Measurements from ENCODE around the gene C16orf54.
"Not testable (repeated sequence)": the region's sequence is repeated elsewhere in the genome, so short reads cannot be mapped to it uniquely, and the experiment has no call there.

C16orf54 gene

DNA sequence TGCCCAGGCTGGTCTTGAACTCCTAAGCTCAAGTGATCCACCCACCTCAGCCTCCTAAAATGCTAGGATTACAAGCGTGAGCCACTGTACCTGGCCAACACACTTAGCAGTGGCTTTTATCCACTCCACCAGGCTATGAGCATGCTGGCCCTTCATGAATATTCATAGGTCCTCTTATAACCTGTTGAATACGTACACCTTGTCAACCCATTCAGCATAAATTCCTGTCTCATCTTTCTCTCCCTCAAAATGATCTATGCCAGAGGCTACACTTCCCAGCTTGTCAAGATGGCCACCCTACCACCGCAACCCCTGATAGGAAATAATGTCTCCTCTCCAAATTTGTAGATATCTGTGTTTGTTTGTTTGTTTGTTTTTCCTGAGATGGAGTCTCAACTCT, 21.3 kb upstream of the C16orf54 start:
- DNase-seq = no peak

GRCh38 chr16:29766571-29766970, 20.8 kb upstream of the C16orf54 start:
- DNase-seq = no peak

DNA sequence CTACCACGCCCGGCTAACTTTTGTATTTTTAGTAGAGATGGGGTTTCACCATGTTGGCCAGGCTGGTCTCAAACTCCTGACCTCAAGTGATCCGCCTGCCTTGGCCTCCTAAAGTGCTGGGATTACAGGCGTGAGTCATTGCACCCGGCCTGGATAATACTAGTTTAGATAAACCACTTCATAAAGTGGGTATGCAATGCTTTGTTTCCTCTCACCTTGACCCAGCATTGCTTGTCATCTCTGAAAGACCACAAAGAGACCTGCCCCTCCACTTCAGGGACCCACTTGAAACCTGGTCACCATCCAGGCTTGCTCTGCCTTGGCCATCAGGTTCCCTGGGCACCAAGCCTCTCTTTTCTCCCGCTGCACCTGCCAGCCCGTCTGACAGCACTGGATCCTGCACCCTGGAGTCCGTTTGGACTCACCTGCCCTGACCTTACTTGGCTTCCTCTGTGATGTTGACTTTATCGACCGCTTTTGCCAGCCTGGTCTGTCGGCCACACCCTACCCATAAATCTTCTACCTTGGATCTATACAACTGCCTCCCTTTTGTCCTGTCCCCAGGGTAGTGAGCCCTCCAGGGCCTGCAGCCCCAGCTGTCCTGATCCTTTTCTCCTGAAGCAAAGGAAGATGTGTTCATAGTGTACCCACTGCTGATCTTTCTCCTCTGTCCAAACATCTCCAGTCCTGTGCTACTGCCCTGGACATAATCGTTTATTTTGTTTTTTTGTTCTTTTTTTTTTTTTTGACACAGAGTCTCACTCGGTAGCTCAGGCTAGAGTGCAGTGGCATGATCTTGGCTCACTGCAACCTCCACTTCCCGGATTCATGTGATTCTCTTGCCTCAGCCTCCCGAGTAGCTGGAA, 19.6 kb upstream of the C16orf54 start:
- no peak for DNase-seq

- no peak for DNase-seq
These were observed 17.5 kb upstream of the C16orf54 start for GRCh38 chr16:29763326-29763725.

- DNase-seq = no peak
These were observed 16.1 kb upstream of the C16orf54 start for GRCh38 chr16:29761882-29762281.

DNA sequence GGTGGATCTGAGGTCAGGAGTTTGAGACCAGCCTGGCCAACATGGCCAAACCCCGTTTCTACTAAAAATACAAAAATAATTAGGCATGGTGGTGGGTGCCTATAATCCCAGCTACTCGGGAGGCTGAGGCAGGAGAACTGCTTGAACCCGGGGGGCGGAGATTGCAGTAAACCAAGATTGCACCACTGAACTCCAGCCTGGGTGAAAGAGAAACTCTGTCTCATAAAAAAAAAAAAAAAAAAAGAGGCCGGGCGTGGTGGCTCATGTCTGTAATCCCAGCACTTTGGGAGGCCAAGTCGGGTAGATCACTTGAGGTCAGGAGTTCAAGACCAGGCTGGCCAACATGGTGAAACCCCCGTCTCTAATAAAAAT, 15.5 kb upstream of the C16orf54 start:
- DNase-seq = not testable (repeated sequence)

DNA sequence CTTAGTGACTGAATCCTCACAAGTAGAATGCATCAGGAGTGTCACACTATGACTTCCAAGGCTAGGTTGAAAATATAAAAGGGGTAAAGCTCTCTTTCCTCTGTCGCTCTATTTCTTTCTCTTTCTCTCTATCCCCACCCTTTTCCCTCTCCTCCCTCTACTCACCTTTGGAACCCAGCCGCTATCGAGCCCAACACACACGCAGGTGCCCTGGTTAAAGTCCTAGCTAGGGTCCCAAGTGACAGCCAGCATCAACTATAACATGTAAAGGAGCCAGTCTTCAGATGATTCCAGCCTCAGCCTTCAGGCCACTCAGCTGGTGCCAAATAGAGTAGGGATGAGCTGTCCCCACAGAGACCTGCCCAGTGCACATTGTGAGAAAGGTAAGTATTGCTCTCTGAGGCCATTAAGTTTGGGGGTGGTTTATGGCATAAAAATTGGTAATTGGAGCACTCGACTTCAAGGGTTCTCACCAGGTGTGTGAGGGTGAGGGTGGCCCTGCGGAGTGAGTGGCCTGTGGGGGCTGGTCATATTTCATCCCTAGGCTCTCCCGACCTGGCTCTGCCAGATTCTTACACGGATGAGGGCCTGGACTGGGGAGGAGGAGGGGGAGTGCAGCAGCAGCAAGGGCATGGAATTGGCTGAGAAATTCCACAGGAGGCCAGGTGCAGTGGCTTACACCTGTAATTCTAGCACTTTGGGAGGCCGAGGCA, 14.9 kb upstream of the C16orf54 start:
- DNase-seq = no peak

- DNase-seq = no peak
These were observed 12.2 kb upstream of the C16orf54 start for GRCh38 chr16:29757950-29758466.

- not testable (repeated sequence) for DNase-seq
These were observed 11.3 kb upstream of the C16orf54 start for GRCh38 chr16:29757086-29757485.

DNA sequence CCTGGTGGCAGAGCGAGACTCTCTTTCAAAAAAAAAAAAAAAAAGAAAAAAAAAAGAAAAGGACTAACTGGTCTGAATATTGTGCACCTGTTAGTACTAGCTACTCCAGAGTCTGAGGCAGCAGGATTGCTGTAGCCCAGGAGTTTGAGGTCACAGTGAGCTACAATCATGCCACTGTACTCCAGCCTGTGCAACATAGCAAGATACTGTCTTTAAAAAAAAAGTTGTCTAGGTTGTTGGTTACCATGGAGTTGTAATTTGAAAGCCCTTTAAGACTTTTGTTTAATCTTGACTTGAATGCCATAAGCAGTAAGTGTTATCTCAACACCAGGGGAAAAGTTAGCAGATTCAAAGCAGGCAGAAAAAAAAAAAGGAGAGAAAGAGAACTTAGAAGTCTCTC, 10.9 kb upstream of the C16orf54 start:
- no peak for DNase-seq

DNA sequence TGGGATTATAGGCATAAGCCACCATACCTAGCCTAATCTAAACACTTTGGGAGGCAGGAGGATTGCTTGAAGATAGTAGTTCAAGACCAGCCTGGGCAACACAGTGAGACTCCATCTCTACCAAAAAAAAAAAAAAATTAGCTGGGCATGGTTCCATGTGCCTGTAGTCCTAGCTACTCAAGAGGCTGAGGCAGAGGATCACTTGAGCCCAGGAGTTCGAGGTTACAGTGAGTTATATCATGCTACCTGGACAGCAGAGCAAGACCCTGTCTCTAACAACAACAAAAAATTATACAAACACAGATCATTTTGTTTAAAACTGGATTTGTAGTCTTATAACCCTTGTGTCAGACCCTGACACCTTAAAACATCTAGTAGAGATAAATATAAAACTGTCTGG, 7.7 kb upstream of the C16orf54 start:
- DNase-seq = no peak

DNA sequence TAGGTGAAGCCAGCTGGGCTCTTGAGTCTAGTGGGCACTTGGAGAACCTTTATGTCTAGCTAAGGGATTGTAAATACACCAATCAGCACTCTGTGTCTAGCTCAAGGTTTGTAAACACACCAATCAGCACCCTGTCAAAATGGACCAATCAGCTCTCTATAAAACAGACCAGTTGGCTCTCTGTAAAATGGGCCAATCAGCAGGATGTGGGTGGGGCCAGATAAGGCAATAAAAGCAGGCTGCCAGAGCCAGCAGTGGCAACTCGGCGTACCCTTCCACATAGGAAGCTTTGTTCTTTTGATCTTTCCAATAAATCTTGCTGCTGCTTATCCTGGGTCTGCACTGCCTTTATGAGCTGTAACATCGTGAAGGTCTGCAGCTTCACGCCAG, 3.0 kb upstream of the C16orf54 start:
- not testable (repeated sequence) for DNase-seq

DNA sequence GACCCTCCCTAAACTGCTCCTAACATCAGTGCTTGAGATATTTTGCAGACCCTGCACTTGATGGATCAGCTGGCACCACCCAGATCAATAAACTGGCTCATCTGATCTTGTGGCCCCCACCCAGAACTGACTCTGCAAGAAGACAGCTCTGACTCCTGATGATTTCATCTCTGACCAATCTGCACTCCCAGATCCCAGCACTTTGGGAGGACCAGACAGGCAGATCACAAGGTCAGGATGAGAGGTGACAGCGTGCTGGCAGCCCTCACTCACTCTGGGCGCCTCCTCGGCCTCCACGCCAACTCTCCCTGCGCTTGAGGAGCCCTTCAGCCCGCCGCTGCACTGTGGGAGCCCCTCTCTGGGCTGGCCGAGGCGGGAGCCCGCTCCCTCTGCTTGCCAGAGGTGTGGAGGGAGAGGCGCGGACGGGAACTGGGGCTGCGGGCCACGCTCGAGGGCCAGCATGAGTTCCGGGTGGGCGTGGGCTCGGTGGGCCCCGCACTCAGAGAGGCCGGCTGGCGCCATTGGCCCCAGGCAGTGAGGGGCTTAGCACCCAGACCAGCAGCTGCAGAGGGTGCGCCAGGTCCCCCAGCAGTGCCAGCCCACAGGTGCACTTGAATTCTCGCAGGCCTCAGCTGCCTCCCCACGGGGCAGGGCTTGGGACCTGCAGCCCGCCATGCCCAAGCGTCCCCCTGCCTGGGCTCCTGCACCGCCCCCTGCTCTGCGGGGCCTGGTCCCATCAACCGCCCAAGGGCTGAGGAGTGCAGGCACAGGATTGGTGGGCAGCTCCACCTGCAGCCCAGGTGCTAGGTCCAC, 2.4 kb upstream of the C16orf54 start:
- no peak for DNase-seq

- not testable (repeated sequence) for DNase-seq
These were observed 728 bp upstream of the C16orf54 start for GRCh38 chr16:29746518-29746917.

GRCh38 chr16:29745121-29745852, 503 bp downstream of the C16orf54 start:
- peak; percentile 71 for DNase-seq

- DNase-seq = peak; percentile 42
These were observed 1.2 kb downstream of the C16orf54 start for GRCh38 chr16:29744541-29745101.

DNA sequence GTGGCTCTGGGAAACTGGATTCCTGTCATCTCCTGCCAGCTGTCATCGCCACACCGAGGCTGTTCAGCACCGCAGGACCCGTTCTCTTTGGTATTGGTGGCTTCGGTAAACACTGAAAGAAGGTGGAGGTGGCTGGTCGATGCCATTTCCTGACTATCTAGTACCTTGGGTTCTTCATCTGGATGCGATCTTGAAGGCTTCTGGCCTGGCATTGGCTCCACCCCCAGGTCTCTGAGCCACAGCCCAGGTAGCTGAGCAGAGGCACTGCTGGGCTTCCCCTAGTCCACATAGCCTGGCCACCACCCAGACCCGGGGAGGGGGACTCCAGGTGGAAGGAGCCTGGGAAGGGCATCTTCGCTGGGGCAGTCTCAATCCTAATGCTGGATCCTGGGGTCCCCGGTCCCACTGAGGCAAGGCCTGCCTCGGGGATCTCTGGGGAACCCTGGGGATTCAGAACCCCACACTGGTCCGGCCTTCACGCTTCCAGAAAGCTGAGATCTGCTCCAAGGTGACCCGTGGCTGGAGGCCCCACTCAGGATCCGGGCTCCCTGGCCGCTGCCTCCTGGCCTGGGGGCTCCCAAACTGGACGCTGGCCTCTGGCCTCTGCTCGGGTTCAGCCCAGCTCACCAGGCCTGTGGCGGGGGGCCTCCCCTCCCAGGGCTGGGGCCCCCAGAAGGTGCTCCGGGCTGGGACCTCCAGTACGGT, 1.8 kb downstream of the C16orf54 start:
- peak; percentile 65 for DNase-seq

DNA sequence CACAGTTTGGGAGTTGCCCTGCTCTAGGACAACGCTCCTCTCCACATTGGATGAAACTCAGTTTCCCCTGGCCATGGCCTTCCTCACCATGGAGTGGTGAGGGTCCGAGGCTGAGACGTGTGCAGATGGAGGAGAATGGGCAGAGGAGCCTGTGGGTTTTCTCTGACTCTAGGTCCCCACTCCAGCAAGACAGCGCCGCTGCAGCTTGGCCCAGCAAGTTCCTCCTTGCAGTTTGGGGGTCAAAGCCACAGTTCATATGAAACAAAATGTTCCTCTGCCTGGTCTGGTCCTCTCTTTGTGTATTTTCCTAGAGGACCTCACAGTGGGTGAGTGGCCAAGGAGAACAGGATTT, 2.3 kb downstream of the C16orf54 start:
- no peak for DNase-seq

- no peak for DNase-seq
These were observed 3.0 kb downstream of the C16orf54 start for GRCh38 chr16:29742683-29743275.

- not testable (repeated sequence) for DNase-seq
These were observed 5.2 kb downstream of the C16orf54 start for GRCh38 chr16:29740630-29741015.
